Omental fat pad (tissue), 4 donors: ENCODE results near the gene CPED1. TPM values are rescaled to one million over a fixed set of nuclear protein-coding genes. Genes with fewer than 3 reads are reported as not detected.

ENCODE experiments used
- ATAC-seq: fragments of 150-250 bp; one replicate; pipeline ENCODE4 v1.9.1; 2016; ENCODE audit warnings: mild to moderate bottlenecking, moderate library complexity; ENCODE audit not compliant: low FRiP score
- DNase-seq: peaks from one replicate; pipeline ENCODE4 v3.0.0-alpha.2; 2019; ENCODE audit warnings: low spot score
- total RNA-seq, 4 donors: library from RNA; depleted of rRNA; stranded (reverse); fragments of >200 nt; gene quantifications; one replicate each; pipeline ENCODE4 v1.1.0, GENCODE V29; 2016
- TF ChIP-seq, protein P1 (sequence below), 3 donors: fragments of 450-650 bp; IDR thresholded peaks; one replicate each; pipeline ENCODE4 v1.5.1; 2016 to 2017; ENCODE audit warnings: antibody characterized with exemption in 3 of 3, mild to moderate bottlenecking in 3 of 3, moderate library complexity in 2 of 3

Gene CPED1
- total RNA-seq, 4 donors from 2014 or later = 24.9 to 63.9 (median 40.9) TPM

DNA sequence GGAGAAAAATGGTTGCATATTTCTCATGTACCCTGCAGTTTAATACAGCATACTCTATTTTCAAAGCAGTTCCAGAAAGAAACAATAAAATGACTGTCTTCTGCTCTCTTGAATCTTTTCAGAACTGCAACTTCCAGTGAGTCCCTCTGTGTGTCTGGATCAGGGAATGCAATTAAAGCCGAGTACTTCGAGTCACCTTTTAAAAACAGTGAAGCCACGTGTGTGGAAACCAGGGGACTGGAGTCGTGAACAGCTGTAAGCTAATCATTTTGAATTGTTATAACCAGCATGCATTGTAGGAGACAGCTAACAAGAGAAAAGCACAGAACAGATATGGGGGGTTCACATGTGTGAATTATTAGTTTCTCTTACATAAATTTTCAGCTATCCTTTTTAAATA, 109.1 kb downstream of the CPED1 start:
- no peak for DNase-seq
- ATAC-seq = no peak
- TF ChIP-seq, protein P1, sequence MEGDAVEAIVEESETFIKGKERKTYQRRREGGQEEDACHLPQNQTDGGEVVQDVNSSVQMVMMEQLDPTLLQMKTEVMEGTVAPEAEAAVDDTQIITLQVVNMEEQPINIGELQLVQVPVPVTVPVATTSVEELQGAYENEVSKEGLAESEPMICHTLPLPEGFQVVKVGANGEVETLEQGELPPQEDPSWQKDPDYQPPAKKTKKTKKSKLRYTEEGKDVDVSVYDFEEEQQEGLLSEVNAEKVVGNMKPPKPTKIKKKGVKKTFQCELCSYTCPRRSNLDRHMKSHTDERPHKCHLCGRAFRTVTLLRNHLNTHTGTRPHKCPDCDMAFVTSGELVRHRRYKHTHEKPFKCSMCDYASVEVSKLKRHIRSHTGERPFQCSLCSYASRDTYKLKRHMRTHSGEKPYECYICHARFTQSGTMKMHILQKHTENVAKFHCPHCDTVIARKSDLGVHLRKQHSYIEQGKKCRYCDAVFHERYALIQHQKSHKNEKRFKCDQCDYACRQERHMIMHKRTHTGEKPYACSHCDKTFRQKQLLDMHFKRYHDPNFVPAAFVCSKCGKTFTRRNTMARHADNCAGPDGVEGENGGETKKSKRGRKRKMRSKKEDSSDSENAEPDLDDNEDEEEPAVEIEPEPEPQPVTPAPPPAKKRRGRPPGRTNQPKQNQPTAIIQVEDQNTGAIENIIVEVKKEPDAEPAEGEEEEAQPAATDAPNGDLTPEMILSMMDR (IDR thresholded peaks at IDR 0.05) = no peak

DNA sequence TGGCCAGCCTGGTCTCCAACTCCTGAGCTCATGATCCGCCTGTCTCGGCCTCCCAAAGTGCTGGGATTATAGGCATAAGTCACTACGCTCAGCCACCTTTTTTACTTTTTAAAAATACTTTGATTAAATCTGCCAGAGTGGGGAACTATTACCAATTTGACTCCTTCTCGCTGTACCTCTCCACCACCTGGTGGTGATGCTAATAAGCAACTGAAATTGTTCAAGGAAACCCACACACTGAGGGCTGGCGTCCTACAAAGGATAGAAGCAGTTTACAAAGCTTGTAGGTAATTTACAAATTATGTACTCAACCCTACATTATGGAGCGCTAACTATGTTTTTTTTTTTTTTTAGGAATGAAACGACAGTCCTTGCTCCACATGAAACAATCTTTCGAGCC, 111.1 kb downstream of the CPED1 start:
- ATAC-seq = no peak

DNA sequence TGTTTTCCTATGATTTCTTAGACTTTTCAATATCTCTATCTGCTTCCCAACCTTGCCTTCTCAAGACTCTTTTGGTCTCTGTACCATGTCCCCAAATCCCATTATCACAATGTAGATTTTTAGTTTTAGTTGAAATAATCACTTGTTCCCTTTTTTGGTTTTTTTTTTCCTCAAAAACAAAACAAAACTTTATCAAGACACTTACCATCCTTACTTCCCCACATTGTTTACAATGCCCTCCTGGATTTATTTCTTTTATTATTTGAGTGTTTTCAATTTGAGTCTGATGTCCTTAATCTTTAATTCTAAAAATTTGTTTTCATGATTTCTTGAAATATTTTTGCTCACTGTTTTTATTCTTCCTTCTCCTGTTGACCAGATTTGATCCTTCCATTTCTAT, 112.6 kb downstream of the CPED1 start:
- TF ChIP-seq, protein P1 (IDR thresholded peaks at IDR 0.05) = no peak
- DNase-seq = no peak
- no peak for ATAC-seq

More for the DNA sequence above, 111.1 kb downstream of the CPED1 start:
- TF ChIP-seq, protein P1 (IDR thresholded peaks at IDR 0.05) = no peak
- DNase-seq = no peak

DNA sequence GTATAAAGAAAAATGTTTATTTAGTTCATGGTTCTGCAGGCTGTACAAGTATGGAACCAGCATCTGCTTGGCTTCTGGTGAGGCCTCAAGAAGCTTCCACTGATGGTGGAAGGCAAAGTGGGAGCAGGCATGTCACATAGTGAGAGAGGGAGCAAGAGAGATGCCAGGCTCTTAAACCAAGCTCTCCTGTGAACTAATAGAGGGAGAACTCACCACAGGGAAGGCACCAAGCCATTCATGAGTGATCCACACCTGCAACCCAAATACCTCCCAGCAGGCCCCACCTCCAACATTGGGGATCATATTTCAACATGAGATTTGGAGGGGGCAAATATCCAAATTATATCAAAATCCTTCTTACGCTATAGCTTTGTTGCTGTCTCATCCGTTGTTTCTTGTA, 113.1 kb downstream of the CPED1 start:
- ATAC-seq = no peak
- DNase-seq = no peak
- TF ChIP-seq, protein P1 (IDR thresholded peaks at IDR 0.05) = no peak

DNA sequence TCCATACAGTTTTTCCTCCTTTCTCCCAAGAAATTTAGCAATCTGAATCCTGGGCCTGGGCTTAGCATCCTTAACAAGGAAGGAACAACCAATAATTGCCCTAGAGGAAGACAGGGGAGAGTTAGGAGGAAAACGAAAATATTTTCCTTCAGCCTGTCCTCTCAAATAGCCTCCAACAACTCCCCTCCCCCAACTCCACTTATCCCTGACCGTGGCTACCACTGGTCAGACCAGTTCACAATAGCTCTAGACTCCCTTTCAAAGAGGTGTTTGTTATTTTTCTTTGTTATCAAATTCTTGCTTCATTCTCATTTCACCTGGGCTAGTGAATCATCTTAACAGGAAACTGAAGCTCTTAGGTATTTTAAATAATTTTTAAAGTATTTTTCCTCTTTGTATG, 114.1 kb downstream of the CPED1 start:
- TF ChIP-seq, protein P1 (IDR thresholded peaks at IDR 0.05) = no peak
- ATAC-seq (no peak), DNase-seq (no peak)

DNA sequence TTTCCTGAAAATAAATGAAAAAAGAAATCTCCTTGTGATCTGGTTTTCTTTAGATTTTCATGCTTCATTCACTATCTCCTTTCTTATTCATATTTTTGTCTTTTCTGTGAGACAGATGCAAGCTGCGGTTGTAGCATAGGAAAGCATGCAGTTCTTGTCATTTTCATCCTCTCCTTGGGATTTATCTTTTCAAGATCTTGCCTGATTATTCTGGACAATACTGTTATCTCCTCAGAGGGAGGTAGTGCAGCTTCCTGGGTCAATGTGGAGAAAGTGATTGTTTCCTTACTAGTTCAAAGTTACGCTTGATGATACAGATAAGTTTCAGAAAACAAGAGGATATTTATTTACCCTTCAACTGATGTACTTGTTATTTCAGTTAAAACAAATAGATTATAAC, 114.6 kb downstream of the CPED1 start:
- DNase-seq (no peak), ATAC-seq (no peak)
- TF ChIP-seq, protein P1 (IDR thresholded peaks at IDR 0.05) = no peak

DNA sequence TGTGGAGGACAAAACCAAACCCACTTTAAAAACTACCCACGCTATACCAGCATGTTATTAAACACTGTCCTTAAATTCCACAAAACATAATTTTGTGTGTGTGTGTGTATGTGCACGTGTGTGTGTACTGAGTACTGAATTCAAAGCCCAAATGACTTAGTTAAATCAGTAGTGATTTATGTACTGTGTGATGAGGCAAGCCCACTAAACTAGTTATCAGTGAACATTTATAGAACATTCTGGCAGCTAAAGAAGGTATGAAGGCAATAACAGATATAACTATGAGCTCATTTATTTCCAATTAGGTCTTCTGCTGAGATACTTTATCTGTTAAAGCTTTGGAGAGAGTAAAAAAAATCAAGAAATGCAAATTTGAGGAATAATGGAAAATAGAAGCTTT, 115.1 kb downstream of the CPED1 start:
- TF ChIP-seq, protein P1 (IDR thresholded peaks at IDR 0.05) = no peak
- ATAC-seq (no peak), DNase-seq (no peak)
